ENCODE measurements around the gene CD79B. TPM values are rescaled to one million over a fixed set of nuclear protein-coding genes. Genes with fewer than 3 reads are reported as not detected.
"Not testable (repeated sequence)": the region's sequence is repeated elsewhere in the genome, so short reads cannot be mapped to it uniquely, and the experiment has no call there.

CD79B gene
- total RNA-seq, 4 donors from 2014 or later: 4.0 to 15.8 (median 6.0) TPM

GRCh38 chr17:63926164-63926563, 6.0 kb downstream of the CD79B start:
- no peak for ATAC-seq (ENCODE audit: low FRiP score)
- no peak for TF ChIP-seq CTCF (IDR thresholded peaks at IDR 0.05)

GRCh38 chr17:63925615-63926014, 6.5 kb downstream of the CD79B start:
- ATAC-seq (ENCODE audit: low FRiP score): no peak
- TF ChIP-seq CTCF (IDR thresholded peaks at IDR 0.05): no peak
- no peak for DNase-seq (ENCODE audit: low spot score)

More at GRCh38 chr17:63926164-63926563, 6.0 kb downstream of the CD79B start:
- DNase-seq (ENCODE audit: low spot score): no peak

GRCh38 chr17:63922402-63922801, 9.7 kb downstream of the CD79B start:
- not testable (repeated sequence) for DNase-seq (ENCODE audit: low spot score); ATAC-seq (ENCODE audit: low FRiP score)

- not testable (repeated sequence) for ATAC-seq (ENCODE audit: low FRiP score)
Measured at GRCh38 chr17:63920779-63921178, 11.4 kb downstream of the CD79B start.

GRCh38 chr17:63920050-63920449, 12.1 kb downstream of the CD79B start:
- not testable (repeated sequence) for DNase-seq (ENCODE audit: low spot score); ATAC-seq (ENCODE audit: low FRiP score)

More at GRCh38 chr17:63920779-63921178, 11.4 kb downstream of the CD79B start:
- not testable (repeated sequence) for DNase-seq (ENCODE audit: low spot score)

GRCh38 chr17:63919311-63919723, 12.8 kb downstream of the CD79B start:
- TF ChIP-seq CTCF (IDR thresholded peaks at IDR 0.05): peak in 2 of 3 donors; percentile 84
- ATAC-seq (ENCODE audit: low FRiP score) (peak; percentile 58), DNase-seq (ENCODE audit: low spot score) (no peak)

GRCh38 chr17:63918789-63919305, 13.3 kb downstream of the CD79B start, which contains the start of gene GH1:
Gene GH1 (minus strand): TSS chr17:63918839. CDS start chr17:63918776, 63 bp downstream.
- not testable (repeated sequence) for ATAC-seq (ENCODE audit: low FRiP score); DNase-seq (ENCODE audit: low spot score)

- ATAC-seq (ENCODE audit: low FRiP score) (no peak), DNase-seq (ENCODE audit: low spot score) (no peak)
- TF ChIP-seq CTCF (IDR thresholded peaks at IDR 0.05): no peak
Measured at GRCh38 chr17:63918305-63918704, 13.8 kb downstream of the CD79B start.

- no peak for ATAC-seq (ENCODE audit: low FRiP score)
- TF ChIP-seq CTCF (IDR thresholded peaks at IDR 0.05): no peak
- no peak for DNase-seq (ENCODE audit: low spot score)
Measured at GRCh38 chr17:63917646-63918045, 14.5 kb downstream of the CD79B start.

GRCh38 chr17:63917206-63917605, 14.9 kb downstream of the CD79B start:
- not testable (repeated sequence) for DNase-seq (ENCODE audit: low spot score); ATAC-seq (ENCODE audit: low FRiP score)
